IMR-90 (cell line): Measurements from ENCODE around the gene RIPOR3.

Source experiments
- BHLHE40 ChIP-seq: fragments of 150-350 bp; IDR thresholded peaks from 2 replicates; pipeline ENCODE4 v1.6.1; 2016; ENCODE audit warnings: mild to moderate bottlenecking, low read depth, low read length
- CEBPB ChIP-seq: IDR thresholded peaks from 2 replicates; pipeline ENCODE4 v1.6.1; 2012; ENCODE audit warnings: low read depth, low read length, improper control_type of control experiment
- CTCF ChIP-seq: conservative IDR thresholded peaks from 2 replicates; pipeline ENCODE4 v1.5.1; 2012; ENCODE audit warnings: mild to moderate bottlenecking, low read depth, low read length, improper control_type of control experiment
- MAFK ChIP-seq: IDR thresholded peaks from 2 replicates; pipeline ENCODE4 v1.6.1; 2012; ENCODE audit warnings: low read depth, low read length, improper control_type of control experiment
- MXI1 ChIP-seq: IDR thresholded peaks from 2 replicates; pipeline ENCODE4 v1.6.1; 2012; ENCODE audit warnings: low read depth, mild to moderate bottlenecking, low read length, moderate library complexity, borderline replicate concordance
- NFE2L2 ChIP-seq: fragments of 150-350 bp; IDR thresholded peaks from 2 replicates; pipeline ENCODE4 v1.6.1; 2016; ENCODE audit warnings: low read depth, mild to moderate bottlenecking, low read length
- POLR2A ChIP-seq: IDR thresholded peaks from 2 replicates; pipeline ENCODE4 v1.6.1; 2012; ENCODE audit warnings: mild to moderate bottlenecking, low read depth, low read length
- TF ChIP-seq, protein P1 (sequence below): fragments of 150-350 bp; IDR thresholded peaks from 2 replicates; pipeline ENCODE4 v1.6.1; 2017; ENCODE audit warnings: mild to moderate bottlenecking, antibody characterized with exemption, low read length, low read depth

DNA sequence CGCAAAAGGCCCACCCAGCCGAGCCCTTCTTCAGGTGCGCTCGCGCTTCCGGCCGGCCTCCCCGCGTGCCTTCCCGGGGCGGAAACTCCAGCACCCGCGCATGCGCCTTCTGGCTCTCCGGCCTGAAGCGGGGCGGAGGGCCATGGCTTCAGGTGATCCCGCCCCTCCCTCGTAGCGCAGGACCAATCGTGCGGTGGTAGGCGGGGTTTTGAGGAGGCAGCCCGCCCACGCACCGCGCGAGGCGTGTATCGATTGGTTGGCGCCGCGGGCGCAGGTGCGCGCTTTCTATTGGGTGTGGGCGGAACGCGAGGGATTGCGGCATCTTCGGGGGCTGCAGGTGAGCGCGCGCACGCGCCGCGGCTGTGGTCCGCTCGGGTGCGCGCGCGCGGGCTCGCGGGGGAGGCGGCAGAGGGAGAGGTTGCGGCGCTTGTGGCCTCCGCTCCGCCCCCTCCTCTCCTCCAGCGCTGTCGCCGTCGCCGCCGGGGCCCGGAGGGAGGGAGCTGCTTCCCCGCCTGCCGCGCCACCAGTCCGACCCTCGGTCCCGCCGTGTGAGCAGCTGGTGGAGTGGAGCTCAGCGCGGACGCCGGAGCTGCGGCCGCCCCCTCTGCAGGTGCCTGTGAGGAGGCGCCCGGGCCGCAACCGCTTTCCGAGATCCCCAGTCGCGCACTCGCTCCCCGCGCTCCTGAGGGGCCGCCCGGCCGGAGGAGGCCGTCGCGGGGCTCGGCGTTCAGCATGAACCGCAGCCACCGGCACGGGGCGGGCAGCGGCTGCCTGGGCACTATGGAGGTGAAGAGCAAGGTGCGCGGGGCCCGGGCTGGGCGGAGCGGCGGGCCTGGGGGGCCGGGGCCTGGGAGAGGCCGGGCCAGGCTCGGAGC, 40.0 kb upstream of the RIPOR3 start, which contains the start of gene PARD6B:
- TF ChIP-seq CTCF: no peak
- no peak for TF ChIP-seq NFE2L2
- TF ChIP-seq POLR2A: no peak
- no peak for TF ChIP-seq MAFK
- no peak for TF ChIP-seq MXI1
- TF ChIP-seq BHLHE40: peak; percentile 3; the same call in 1 of the 2 replicates
- TF ChIP-seq CEBPB: no peak
- TF ChIP-seq, protein P1, sequence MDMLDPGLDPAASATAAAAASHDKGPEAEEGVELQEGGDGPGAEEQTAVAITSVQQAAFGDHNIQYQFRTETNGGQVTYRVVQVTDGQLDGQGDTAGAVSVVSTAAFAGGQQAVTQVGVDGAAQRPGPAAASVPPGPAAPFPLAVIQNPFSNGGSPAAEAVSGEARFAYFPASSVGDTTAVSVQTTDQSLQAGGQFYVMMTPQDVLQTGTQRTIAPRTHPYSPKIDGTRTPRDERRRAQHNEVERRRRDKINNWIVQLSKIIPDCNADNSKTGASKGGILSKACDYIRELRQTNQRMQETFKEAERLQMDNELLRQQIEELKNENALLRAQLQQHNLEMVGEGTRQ: no peak
